ENCODE results near the gene TCF4. TPM values are rescaled to one million over a fixed set of nuclear protein-coding genes. Genes with fewer than 3 reads are reported as not detected.

The TCF4 gene
- total and polyA plus RNA-seq, 2 of the 13 experiments (the other 11 are each of a cell fraction or from before 2014, with no cell fraction given), result not detected

DNA sequence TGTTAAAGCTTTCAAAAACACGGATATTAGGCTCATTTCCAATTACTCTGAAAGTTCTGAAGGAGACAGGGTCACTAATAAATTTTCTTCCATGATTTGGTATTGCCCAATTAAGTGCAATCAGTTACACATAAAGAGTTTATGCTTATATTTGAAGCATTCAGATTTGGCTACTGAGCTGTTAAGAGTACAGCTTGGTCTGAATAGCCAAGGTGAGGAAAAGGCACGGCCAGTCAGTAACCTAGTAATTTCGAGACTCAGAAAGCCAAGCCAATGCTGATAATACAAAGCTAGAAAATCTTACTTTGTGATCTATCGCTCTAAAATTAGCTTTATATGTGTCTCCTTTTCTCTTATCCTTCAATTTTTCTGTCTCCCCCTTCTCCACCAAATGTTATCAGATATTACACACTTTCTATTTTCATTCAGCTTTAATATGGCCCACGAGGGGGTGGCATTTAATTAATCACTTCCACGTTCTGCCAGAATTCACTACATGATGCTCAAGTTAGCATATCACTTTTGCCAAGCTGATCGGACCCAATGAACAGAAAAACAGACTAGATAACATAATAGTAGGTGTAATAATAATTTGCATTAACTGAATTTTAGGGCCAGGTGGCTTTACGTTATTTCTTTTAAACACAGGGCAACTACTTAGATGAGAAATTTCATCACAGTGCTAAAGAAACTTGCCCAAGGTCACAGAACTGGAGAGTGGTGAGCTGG lies 138.4 kb downstream of the TCF4 start:
- Histone ChIP-seq H3K4me2 (ENCODE audit: low read depth, low read length) (no peak overlapping the region), H3K27me3 (ENCODE audit: control insufficient read depth in 1 of 2, insufficient read depth in 2 of 2, low read length in 2 of 2) (no peaks in the 10 kb centered on the region), H3K36me3 (replicated peaks in 1 of 2; ENCODE audit: control insufficient read depth in 1 of 2, insufficient read depth in 2 of 2, low read length in 2 of 2) (no peaks in the 10 kb centered on the region), H3K4me1 (ENCODE audit: insufficient read depth, low read length) (no peaks in the 10 kb centered on the region), H3K4me3 (replicated peaks in 1 of 3; ENCODE audit: insufficient read depth in 1 of 3, low read depth in 2 of 3, low read length in 3 of 3) (no peak overlapping the region), H2AFZ (ENCODE audit: low read length) (no peak overlapping the region), H3K27ac (ENCODE audit: extremely low read length, insufficient read depth, low read length) (no peak overlapping the region), H4K20me1 (ENCODE audit: insufficient read depth, low read length) (no peaks in the 10 kb centered on the region), H3K9me3 (ENCODE audit: low read length) (peaks cover 11% of the 10 kb centered on the region; the same call in 1 of the 2 replicates), H3K9ac (ENCODE audit: insufficient read depth, low read depth, low read length) (no peak overlapping the region), H3K79me2 (ENCODE audit: insufficient read depth, low read length) (no peaks in the 10 kb centered on the region)
- DNase-seq (ENCODE audit: low spot score) (no peak), FAIRE-seq (no peak), ATAC-seq (no peak)
- ChIA-PET POLR2A (no interaction called here), CTCF (ENCODE audit: low intra/inter-chr PET ratio, low total read pairs) (no interaction called here)
- WGBS (ENCODE audit: low lambda C conversion rate), result 5% methylated on average over 8 of the region's 8 CpGs
- in situ Hi-C loops (cut with HindIII; ENCODE audit: extremely low pct_ligation_motif_present, low pct_unique_long_range_greater_than_20kb) (no loop called here), intact Hi-C loops (cut with micrococcal nuclease; ENCODE audit: unreplicated experiment) (no loop called here)
- TF ChIP-seq, protein P1, sequence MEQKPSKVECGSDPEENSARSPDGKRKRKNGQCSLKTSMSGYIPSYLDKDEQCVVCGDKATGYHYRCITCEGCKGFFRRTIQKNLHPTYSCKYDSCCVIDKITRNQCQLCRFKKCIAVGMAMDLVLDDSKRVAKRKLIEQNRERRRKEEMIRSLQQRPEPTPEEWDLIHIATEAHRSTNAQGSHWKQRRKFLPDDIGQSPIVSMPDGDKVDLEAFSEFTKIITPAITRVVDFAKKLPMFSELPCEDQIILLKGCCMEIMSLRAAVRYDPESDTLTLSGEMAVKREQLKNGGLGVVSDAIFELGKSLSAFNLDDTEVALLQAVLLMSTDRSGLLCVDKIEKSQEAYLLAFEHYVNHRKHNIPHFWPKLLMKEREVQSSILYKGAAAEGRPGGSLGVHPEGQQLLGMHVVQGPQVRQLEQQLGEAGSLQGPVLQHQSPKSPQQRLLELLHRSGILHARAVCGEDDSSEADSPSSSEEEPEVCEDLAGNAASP (CRISPR knock-in tag; IDR thresholded peaks at IDR 0.05; ENCODE audit: borderline replicate concordance), result no peak
- TF ChIP-seq, protein P2, sequence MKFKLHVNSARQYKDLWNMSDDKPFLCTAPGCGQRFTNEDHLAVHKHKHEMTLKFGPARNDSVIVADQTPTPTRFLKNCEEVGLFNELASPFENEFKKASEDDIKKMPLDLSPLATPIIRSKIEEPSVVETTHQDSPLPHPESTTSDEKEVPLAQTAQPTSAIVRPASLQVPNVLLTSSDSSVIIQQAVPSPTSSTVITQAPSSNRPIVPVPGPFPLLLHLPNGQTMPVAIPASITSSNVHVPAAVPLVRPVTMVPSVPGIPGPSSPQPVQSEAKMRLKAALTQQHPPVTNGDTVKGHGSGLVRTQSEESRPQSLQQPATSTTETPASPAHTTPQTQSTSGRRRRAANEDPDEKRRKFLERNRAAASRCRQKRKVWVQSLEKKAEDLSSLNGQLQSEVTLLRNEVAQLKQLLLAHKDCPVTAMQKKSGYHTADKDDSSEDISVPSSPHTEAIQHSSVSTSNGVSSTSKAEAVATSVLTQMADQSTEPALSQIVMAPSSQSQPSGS (CRISPR knock-in tag; IDR thresholded peaks at IDR 0.05), result no peak
- TF ChIP-seq ZNF251 (CRISPR knock-in tag; IDR thresholded peaks at IDR 0.05), result no peak
- no peak for TF ChIP-seq MXD4 (CRISPR knock-in tag; IDR thresholded peaks at IDR 0.05)
- no TSS peak for BruUV-seq (replicated peaks)

DNA sequence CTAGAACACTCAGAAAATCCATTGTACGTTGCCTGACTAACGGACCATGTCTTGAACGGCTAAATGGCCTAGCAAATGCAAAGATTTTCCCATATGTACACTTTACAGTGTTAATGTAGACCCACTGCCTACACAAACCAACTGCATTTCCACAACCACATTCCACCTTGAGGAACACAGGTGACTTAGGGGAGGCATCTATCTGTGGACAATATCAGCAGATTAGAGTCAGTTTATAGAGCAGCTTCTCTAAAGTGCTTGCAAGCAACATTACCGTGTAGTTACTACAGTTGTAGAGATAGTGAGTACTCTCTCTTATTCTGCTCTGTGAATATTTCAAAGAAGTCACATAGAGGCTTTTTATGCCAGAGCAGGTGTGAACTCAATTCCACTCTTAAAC lies 139.6 kb downstream of the TCF4 start:
- no peak for TF ChIP-seq ZBTB49 (CRISPR knock-in tag; IDR thresholded peaks at IDR 0.05; ENCODE audit: borderline replicate concordance)
- TF ChIP-seq ZBTB38 (CRISPR knock-in tag; IDR thresholded peaks at IDR 0.05), result no peak
- TF ChIP-seq, protein P3, sequence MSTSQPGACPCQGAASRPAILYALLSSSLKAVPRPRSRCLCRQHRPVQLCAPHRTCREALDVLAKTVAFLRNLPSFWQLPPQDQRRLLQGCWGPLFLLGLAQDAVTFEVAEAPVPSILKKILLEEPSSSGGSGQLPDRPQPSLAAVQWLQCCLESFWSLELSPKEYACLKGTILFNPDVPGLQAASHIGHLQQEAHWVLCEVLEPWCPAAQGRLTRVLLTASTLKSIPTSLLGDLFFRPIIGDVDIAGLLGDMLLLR (CRISPR knock-in tag; IDR thresholded peaks at IDR 0.05), result no peak
- TF ChIP-seq GTF3A (CRISPR knock-in tag; conservative IDR thresholded peaks at IDR 0.05), result no peak
- no peak for TF ChIP-seq ZNF691 (CRISPR knock-in tag; IDR thresholded peaks at IDR 0.05; ENCODE audit: borderline replicate concordance, low read depth)
- Histone ChIP-seq H3K4me2 (ENCODE audit: low read depth, low read length) (no peak overlapping the region), H3K27me3 (ENCODE audit: control insufficient read depth in 1 of 2, insufficient read depth in 2 of 2, low read length in 2 of 2) (no peaks in the 10 kb centered on the region), H3K9me3 (ENCODE audit: low read length) (peaks cover 12% of the 10 kb centered on the region; the same call in 1 of the 2 replicates), H3K9ac (ENCODE audit: insufficient read depth, low read depth, low read length) (no peak overlapping the region), H3K27ac (ENCODE audit: extremely low read length, insufficient read depth, low read length) (no peak overlapping the region), H3K4me1 (ENCODE audit: insufficient read depth, low read length) (no peaks in the 10 kb centered on the region), H2AFZ (ENCODE audit: low read length) (no peak overlapping the region), H3K4me3 (replicated peaks in 1 of 3; ENCODE audit: insufficient read depth in 1 of 3, low read depth in 2 of 3, low read length in 3 of 3) (no peak overlapping the region), H3K36me3 (replicated peaks in 1 of 2; ENCODE audit: control insufficient read depth in 1 of 2, insufficient read depth in 2 of 2, low read length in 2 of 2) (no peaks in the 10 kb centered on the region), H3K79me2 (ENCODE audit: insufficient read depth, low read length) (no peaks in the 10 kb centered on the region), H4K20me1 (ENCODE audit: insufficient read depth, low read length) (no peaks in the 10 kb centered on the region)
- POLR2A ChIA-PET, result no interaction called here
- in situ Hi-C loops (cut with HindIII; ENCODE audit: extremely low pct_ligation_motif_present, low pct_unique_long_range_greater_than_20kb) (no loop called here), intact Hi-C loops (cut with micrococcal nuclease; ENCODE audit: unreplicated experiment) (no loop called here)
- 4% methylated on average over 3 of the region's 4 CpGs for WGBS (ENCODE audit: low lambda C conversion rate)
- DNase-seq (ENCODE audit: low spot score) (no peak), ATAC-seq (no peak), FAIRE-seq (no peak)
- CTCF ChIA-PET (ENCODE audit: low intra/inter-chr PET ratio, low total read pairs), result no interaction called here
- no TSS peak for BruUV-seq (replicated peaks)

Measured in HepG2 (cell line).